T47D (cell line): Measurements from ENCODE around the gene NCSTN.
A peak's percentile ranks its signal among the peaks of the same experiment; 100 is the strongest.

Source experiments
- DNase-seq, 2 experiments: peaks; one replicate each; pipeline versions ENCODE4 v3.0.0 to v3.0.0-alpha.2; 2011 to 2012; ENCODE audit warnings: low read depth in 1 of 2, low spot score in 1 of 2
- JUND ChIP-seq: IDR thresholded peaks from 2 replicates; pipeline ENCODE4 v1.6.1; 2012; ENCODE audit warnings: low read depth
- in situ Hi-C: cut with HindIII; loops from 2 replicates; pipeline ENCODE4 v1.10.0; 2016; ENCODE audit warnings: low sequenced_read_pairs, low pct_unique_long_range_greater_than_20kb

Gene NCSTN

GRCh38 chr1:160357286-160358002 lies 14.3 kb downstream of the NCSTN start:
- no peak for DNase-seq
- in situ Hi-C loops: no loop called here
- no peak for TF ChIP-seq JUND

- TF ChIP-seq JUND: no peak
- no peak for DNase-seq
- in situ Hi-C loops: no loop called here
Measured at GRCh38 chr1:160358073-160358472, 14.9 kb downstream of the NCSTN start.

- in situ Hi-C loops: no loop called here
- DNase-seq: no peak
- no peak for TF ChIP-seq JUND
Measured at GRCh38 chr1:160359559-160360226, 16.5 kb downstream of the NCSTN start.

- DNase-seq: no peak
- no peak for TF ChIP-seq JUND
- in situ Hi-C loops: no loop called here
Measured at GRCh38 chr1:160360227-160360695, 17.1 kb downstream of the NCSTN start.

DNA sequence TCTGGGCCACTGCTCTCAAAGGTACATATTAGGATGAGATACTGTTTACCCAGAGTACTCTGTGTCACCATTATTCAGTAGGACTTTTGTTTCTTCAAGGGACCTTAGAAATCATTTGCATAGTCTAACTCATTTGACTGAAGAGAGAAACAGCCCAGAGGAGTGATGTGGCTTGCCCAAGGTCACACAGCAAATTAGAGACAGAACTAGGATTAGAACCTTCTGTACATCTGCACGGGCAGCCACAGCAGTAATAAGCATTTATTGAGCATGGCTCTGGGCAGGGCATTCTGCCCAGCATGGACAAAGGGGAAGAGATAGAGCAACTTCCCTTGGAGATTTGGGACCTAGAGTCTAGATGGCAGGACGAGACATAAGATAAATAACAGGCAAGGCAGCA lies 18.0 kb downstream of the NCSTN start:
- no peak for DNase-seq
- in situ Hi-C loops: no loop called here
- TF ChIP-seq JUND: no peak

GRCh38 chr1:160361814-160362167 lies 18.6 kb downstream of the NCSTN start:
- DNase-seq: no peak
- no peak for TF ChIP-seq JUND
- in situ Hi-C loops: no loop called here

GRCh38 chr1:160362168-160362957 lies 19.2 kb downstream of the NCSTN start:
- in situ Hi-C loops: no loop called here
- no peak for TF ChIP-seq JUND
- no peak for DNase-seq

- no peak for DNase-seq
- in situ Hi-C loops: no loop called here
- TF ChIP-seq JUND: no peak
Measured at GRCh38 chr1:160363010-160363409, 19.8 kb downstream of the NCSTN start.

DNA sequence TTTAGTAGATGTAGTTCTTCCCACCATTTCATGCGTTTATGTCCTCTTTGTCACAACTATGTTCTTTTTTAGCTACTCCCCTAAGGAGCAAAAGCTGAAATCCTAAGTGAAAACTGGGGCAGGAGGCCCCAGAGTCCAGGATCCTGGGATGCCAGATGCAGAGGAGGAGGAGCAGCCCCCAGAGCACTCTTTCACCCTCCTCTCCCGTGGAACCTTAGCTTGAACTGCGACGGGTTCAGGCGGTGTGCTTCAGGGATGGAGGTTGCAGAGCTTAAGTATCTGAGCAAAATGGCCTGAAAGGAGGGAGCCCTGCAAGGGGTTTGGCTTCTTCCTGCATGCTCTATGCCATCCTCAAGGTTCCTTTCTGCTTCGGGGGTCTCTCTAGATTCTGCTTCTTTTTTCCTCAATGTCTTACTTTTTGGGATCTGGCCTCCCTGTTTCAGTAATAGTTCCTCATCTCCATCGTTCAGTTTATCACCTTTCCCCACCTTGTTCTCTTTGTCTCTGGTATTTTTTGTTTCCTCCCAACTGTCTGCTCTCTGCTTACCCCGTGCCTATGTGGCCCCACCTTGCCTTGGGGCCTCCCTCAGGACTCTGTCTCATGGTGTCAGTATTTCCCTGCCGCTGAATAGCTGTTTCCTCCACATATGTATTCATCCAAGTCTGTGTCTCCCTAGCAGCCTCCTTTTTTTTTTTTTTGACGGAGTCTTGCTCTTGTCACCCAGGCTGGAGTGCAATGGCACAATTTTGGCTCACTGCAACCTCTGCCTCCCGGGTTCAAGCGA lies 21.0 kb downstream of the NCSTN start:
- in situ Hi-C loops: no loop called here
- no peak for DNase-seq
- TF ChIP-seq JUND: no peak

- DNase-seq: no peak
- in situ Hi-C loops: no loop called here
- no peak for TF ChIP-seq JUND
Measured at GRCh38 chr1:160365325-160365724, 22.1 kb downstream of the NCSTN start.

GRCh38 chr1:160366731-160367515 lies 23.7 kb downstream of the NCSTN start, which contains the start of gene NHLH1:
NHLH1 (plus strand) TSS chr1:160367071; CDS start chr1:160370732, 3,661 bp downstream.
- no peak for TF ChIP-seq JUND
- in situ Hi-C loops: no loop called here
- DNase-seq: peak in 1 of 2 experiments; percentile 57

DNA sequence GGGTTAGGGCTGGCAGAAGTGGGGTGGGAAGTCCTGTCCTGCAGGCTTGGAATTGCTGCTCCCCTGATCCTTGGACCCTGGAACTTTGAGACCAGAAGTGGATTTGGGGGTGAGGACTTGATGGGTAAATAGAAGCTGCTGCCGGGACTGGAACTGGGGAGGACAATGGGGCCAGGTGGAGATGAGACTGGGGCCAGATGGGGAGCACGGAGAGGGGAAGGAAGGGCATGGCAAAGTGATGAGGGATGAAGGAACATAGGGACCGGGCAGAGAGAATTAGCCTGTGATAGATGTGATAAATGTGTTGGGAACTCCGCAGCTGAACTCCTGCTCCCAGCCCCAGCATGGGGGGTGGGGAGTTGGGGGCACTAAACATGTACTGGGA lies 24.3 kb downstream of the NCSTN start:
- no peak for TF ChIP-seq JUND
- no peak for DNase-seq
- in situ Hi-C loops: no loop called here
